ENCODE measurements around the gene HSF5.
"Not testable (repeated sequence)": the region's sequence is repeated elsewhere in the genome, so short reads cannot be mapped to it uniquely, and the experiment has no call there.

The HSF5 gene

DNA sequence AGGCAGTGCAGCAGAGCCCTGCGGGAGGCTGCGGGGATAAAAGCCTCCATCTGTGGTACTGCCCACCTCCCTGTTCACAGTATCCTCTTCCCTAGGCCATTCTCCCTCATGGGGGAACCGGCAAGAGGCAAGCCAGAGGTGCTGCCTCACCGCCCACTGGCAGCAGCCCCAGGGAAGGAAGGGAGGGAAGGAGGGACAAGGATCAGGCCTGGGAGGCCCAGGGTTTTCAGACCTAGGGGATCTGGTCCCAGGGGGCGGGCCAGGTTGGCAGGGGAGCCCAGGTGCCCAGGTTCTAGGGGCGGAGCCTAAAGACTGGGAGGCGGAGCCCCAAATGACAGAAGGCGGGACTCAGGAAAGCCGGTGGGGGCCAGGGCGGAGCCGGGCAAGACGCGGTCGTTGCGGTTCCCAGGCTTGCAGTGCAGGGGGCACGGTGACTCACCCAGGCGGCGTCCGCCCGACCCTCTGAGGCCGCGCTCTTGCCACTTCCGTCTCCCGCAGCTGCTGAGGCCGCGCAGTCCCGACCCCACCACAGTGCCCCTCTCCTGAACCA lies 29.2 kb upstream of the HSF5 start:
- no peak for FAIRE-seq
- DNase-seq (ENCODE audit: low spot score), result no peak

DNA sequence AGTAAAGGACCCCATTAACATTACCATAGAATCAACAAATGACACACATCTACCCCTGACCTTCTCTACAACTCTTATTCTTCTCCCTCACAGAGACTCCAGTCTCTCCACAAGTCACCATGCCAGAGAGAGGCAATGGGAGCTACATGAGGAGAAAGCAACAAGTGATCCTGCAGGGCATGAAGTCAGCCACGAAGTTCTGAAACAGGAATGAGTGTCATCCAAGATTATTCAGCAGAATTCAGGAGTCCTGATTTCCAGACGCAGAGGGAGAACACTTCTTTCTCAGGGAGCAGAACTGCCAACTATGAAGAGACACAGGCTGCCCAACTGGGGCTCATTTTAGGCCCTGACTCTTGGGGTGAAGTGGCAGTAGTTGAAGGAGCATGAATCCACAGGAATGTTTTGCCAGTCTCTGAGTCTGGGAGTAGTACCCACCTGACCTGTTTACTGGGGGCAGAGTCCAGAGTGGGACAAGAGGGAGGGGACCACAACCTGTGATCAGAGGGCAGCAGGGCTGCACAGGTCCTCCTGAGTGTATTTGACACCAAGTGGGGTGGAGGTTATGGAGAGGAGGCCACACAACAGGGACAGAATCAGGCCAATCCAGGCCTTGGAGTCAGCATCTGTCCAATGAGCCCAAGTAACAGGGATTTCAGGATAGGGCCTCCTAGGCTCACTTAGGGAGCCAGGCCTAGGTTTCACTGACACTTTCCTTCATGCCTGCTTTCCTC lies 28.6 kb upstream of the HSF5 start:
- no peak for FAIRE-seq
- no peak for DNase-seq (ENCODE audit: low spot score)

DNA sequence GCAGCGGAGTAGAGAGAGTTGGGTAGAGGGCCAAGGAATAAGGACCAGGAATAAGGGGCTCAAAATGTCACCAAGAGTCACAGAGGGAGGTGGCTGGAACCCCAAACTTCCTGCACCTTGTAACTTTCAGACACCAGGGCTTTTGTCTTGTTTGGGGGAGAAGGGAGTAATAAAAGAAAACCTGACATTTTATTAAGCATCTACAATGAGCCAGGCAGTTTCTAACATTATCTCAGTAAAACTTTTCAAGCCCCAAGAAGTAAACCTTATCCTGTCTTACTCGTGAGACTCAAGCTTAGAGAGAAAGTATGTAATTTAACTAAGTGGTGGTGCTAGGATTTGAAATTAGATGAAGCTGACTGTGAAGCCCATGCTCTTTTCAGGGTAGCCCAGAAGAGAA lies 27.1 kb upstream of the HSF5 start:
- no peak for DNase-seq (ENCODE audit: low spot score)
- no peak for FAIRE-seq

DNA sequence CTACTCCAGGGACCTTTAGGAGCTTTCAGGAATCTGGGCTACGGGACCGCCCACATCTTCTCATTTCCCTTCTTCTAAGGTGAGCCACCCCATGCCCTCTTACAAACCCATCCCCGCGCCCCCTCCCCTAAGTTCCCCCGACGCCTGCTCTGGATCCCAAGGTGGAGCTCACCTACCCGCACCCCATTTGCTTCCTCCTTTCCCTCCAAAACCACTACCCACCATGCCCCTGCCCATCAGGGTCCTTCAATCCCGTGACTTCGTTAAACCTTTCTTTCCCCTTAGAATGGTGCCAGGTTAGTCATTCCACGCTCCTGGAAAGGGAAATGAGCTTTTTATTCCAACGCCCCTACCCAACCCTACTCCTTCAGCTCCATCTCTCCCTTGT lies 26.6 kb upstream of the HSF5 start:
- FAIRE-seq (no peak), DNase-seq (ENCODE audit: low spot score) (no peak)

DNA sequence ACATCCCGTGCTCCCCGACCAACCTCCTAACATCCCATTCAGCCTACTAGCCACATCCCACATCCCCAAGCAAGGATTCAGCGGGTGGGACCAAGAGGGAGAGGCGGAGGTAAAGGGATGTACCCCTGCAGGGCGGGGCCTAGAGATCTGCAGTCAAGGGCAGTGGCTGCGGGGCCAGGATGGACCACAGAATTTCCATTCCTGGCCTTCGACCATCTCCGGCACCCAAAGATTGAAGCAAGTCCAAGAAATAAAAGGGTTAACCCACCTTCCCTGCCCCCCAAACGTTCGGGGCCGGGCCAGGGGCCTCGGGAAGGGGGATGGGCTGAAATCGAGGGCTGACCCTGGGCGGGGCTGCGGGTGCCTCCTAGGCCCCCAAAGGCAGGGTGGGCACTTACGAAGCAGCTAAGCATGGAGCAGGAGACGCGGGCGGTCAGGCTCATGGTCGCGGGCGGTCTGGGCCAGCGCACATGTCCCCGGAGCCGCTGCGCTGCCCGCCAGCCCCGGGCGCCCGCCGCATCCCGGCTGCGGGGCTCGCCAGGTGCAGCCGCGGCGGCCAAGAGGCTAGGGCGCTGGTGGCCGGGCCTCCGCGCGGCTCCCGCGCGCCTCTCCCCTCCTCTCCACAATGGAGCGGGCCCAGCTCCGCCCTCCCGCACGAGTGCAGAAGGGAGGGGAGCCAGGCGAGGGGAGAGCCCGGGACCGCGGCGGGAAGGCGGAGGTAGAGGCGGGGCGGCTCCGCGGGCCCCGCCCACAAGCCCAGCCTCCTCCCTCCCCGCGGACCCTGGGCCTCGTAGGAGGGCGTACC lies 26.0 kb upstream of the HSF5 start, which contains the start of gene MTMR4:
MTMR4 (minus strand) TSS at position 674 of the 805 bp plus-strand sequence; CDS start at position 443, 231 bp downstream.
- DNase-seq (ENCODE audit: low spot score), result peak; percentile 97
- peak; percentile 85 for FAIRE-seq

DNA sequence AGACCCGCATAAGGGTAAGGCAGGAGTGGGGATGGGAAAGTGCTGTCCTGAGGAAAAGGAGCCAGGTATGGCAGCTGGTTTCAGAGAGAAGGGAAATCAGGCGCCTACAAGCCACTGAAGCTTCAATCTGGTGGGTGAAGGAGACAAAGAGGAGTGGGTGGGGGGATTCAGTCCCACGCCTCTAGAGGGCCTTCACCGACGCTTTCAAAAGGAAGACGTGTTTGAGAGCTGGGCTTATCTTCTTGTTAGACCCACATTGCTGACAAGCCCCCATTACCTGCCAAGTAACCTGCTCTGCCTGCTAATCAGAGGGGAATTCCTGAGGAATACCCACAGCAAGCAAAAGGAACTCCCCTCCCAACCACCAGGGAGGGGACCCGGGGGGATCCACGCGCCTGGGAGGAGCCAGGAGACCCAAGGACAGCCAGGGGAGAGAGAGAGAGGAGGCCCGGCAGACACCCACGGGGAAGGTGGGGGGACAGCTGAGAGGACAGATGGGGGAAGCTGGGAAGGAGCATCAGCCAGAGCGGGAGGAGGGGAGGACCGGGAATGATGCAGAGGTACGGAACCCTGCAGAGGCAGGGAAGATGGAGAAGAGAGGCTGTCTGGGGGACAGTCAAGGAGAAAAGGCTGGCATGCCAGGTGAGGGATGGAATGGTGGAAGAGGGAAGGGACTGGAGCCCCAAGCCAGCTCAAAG lies 25.2 kb upstream of the HSF5 start:
- FAIRE-seq (no peak), DNase-seq (ENCODE audit: low spot score) (no peak)

DNA sequence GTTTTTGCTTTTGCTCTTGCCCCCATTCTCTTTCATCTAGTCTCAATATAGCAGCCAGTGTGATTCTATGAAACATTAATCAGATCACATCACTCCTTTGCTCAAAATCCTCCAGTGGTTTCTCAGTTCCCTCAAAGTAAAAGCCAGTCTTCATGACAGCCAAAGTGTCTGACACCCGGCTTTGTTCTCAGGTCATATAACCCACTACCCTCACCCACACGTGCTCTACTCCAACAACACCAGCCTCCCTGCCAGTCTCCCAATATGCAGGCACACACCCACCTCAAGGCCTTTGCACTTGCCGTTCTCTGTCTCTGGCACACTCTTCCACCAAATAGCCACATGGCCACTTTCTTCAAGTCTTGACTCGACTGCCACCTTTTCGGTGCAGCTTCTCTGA lies 21.9 kb upstream of the HSF5 start:
- FAIRE-seq (no peak), DNase-seq (ENCODE audit: low spot score) (no peak)

DNA sequence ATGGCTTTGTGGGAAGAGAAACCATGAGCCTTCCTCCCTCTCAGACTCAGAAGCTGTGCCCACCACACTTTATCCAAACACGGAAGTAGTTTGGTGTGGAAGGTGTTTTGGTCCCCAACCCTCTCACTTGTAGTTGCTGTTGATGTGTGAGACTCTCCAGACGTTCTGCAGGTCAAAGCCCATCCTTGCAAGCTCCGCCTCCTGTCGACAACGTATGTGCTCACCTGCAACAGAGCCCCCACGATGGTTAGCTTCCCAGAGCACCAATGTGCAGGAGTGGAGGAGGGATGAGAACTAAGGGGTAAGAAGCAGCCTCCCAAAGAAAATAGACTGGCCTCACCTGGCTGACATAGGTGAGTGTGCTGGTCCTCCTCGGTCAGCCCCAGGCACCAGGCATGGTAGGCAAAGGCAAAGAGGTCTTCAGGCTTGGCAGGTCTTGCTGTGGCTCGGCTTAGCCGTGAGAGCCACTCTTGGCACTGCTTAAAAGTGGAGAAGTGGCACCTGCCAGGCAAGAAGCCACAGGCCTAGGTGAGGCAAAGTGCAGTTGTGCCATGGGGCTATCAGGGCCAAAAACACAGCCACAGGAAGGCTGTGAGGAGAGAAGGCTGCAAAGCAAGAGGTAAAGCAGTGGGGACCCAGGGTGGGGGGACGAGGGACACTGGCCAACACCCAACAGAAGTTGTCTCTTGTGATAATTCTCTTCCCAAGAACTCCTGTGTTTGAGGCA lies 20.3 kb upstream of the HSF5 start:
- DNase-seq (ENCODE audit: low spot score) (no peak), FAIRE-seq (no peak)

DNA sequence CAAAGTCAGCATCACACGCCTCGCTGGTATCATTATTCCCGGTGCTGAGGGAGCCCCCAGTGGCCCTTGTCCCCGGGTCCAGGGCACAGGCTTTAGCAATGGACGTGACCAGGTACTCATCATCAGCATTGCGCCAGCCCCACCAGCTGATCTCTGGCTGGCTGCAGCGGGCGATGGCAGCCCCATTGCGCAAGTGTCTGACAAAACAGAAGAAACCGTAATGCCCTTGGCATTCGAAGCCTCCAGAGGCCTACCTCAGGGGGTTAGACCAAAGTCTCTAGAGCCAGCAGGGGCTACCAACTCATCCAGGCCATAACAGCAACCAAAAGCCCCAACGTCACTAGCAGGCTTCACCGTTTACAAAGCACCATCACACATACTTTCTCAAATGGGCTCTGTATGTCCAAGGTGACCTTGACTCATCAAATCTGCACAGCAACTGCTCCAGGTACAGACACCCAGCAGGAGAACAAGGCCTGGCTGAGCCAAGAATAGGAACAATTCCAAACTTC lies 19.0 kb upstream of the HSF5 start:
- FAIRE-seq (no peak), DNase-seq (ENCODE audit: low spot score) (no peak)

DNA sequence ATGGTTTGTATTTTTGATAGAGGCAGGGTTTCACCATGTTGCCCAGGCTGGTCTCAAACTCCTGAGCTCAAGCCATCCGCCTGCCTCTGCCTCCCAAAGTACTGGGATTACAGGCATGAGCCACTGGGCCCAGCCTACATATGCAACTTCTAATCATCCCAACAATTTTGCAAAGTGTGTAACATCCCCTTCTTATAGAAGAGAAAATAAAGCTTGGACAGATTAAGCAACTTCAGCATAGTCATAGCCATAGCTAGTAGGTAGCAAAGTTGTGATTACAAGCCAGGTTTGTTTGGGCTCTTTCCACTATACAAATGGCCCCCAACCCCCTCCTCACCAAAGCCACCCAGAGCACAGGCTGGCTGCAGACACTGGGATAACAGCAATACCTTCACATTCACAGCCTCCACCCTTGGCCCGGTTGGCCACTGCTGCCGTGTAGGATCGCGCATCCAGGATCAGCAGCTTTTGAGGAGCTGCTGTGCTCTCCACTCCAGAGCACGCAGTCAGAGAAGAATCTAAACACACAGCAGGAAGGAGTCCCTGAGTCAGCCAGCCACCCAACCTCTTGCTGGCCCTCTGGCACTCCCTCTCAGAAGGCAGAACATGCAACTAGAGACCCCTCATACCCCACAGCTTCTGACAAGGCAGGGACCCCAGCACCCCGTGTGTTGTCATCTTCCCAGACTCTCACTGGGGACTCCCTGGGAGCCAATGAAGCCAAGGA lies 18.3 kb upstream of the HSF5 start:
- DNase-seq (ENCODE audit: low spot score) (no peak), FAIRE-seq (peak; percentile 17)

DNA sequence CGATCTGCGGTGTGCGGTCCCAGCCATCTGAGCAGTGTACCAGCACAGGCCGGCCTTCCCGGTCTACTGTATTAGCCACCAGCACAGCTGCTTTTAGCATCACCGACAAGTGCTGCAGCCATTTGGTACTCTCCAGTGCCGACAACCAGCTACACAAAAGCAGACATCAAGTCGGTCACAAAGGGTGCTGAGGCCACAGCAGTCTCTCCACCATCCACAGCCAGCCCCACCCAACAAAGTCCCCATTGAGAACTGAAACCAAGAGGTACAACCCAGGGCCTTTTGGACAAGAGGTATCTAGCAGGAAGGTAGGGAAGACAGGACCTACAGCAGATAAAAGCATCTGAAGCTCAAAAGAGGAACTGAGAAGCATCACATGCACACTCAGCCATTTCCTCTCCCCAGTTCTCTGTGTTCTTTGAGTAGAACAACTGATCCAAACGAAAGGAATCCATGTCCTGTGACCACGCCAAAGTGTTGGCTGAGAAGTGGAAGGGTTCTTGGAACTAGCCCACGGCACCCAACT lies 16.7 kb upstream of the HSF5 start:
- DNase-seq (ENCODE audit: low spot score), result no peak
- FAIRE-seq, result peak; percentile 40

DNA sequence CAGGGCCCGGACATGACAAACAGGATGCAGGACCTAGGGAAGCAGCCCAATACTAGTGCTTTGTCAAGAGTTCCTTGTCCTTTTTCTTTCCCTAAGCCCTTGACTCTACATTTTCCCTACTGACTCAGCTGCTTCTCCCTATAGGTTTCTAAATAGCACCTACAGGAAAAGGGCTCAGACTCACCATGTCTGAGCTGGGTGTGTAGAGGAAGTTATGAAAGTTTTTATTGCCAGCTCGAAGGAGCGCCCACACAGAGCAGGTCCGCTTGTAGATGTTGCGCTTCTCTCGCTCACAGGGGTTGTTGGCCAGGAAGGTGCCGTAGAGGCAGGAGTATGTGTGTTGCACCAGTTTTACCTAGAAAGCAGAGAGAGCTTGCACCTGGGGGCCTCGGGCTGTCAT lies 15.7 kb upstream of the HSF5 start:
- FAIRE-seq, result no peak
- no peak for DNase-seq (ENCODE audit: low spot score)

DNA sequence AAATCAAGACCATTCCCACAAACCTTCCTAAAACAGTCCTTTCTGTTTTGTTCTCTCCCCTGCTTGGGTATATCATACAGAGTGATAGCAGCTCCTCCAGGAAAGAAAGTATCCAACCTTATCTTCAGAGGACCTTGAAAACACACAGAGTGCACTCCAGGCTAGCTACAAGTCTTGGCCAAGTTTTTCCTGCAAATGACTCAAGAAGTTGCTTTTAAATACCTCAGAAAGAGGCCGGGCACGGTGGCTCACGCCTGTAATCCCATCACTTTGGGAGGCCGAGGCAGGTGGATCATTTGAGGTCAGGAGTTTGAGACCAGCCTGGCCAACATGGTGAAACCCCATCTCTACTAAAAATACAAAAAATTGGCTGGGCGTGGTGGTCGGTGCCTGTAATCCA lies 14.9 kb upstream of the HSF5 start:
- not testable (repeated sequence) for FAIRE-seq; DNase-seq (ENCODE audit: low spot score)

DNA sequence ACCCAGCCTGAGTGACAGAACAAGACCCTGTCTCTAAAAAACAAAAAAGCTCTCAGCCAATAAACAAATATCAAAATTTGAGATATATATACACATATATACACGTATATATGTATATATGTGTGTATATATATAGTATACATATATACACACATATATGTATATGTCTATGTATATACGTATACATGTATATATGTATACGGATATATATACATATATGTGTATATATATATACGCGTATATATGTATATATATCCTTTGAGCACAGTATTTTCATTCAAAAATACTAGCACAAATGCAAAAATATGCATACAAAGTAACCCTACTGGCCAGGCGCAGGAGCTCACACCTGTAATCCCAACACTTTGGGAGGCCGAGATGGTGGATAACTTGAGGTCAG lies 13.2 kb upstream of the HSF5 start:
- no peak for FAIRE-seq
- DNase-seq (ENCODE audit: low spot score), result no peak

DNA sequence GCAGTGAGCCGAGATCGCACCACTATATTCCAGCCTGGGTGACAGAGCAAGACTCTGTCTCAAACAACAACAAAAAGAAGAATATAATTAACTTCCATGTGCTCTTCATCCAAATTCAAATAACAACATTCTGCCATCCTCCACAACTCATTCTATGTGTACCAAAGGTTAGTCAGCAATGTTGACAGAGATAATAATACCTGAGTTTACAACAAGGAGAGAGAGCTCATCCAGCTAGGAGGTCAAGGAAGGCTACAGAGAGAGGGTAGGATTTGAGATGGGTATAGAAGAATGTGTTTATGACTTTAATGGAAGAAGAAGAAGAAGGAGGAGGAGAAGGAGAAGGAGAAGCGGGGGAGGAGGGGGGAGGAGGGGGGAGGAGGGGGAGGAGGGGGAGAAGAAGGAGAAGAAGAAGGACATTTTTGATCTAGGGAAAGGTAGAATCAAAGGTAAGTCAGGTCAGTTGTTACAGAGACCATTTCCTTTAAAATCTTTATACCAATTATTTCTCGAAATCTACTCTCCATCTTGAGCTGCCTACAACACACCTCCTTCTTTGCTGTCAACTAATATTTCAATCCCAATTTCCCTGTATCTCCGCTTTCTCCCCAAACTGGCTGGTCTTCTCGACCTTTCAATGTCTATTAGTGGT lies 10.1 kb upstream of the HSF5 start:
- FAIRE-seq (no peak), DNase-seq (ENCODE audit: low spot score) (no peak)

DNA sequence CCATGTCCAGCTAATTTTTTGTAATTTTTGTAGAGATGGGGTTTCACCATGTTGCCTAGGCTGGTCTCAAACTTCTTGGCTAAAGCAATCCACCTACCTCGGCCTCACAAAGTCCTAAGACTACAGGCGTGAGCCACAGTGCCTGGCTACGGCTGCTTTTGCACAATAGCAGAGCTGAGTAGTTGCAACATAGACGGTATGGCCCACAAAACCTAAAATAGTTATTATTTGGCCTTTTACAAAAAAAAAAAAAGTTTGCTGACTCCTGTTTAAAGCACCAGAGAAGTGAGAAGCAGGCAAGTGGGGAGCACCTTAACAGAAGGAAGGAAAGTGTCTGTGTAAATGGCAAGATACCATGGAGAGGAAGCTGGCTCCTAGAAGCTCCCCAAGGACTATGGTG lies 5.3 kb upstream of the HSF5 start:
- FAIRE-seq (no peak), DNase-seq (ENCODE audit: low spot score) (no peak)

DNA sequence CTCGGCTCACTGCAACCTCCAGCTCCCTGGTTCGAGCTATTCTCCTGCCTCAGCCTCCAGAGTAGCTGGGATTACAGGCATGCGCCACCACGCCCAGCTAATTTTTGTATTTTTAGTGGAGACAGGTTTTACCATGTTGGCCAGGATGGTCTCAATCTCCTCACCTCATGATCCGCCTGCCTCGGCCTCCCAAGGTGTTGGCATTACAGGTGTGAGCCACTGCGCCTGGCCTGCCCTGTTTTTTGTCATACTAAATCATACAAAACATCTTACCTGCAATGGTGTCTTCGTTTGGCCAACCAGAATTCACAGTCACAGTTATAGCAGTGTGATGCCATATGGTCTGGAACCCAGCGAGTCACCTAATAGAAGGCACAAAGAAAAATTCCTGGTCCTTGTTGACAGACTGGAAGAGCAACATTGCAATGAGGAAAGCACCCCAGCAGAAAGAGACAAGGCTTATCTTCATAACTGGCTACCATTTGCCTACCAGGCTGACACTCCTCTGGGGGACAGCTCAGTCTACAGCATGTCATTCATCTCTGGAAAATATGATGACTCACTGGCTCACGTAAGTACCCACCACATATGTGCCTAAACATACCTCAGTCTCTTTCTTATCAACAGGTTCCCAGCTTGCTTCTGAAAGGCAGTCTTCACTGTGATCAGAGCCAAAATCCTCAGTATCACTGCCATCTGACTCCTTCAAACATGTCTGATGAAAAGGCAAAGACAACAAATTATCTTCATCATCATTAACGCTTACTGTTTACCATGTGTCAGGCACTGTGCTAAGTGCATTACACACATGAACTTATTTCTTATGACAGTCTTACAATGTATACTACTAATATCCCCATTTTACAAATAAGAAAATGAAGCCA lies 4.3 kb upstream of the HSF5 start:
- DNase-seq (ENCODE audit: low spot score), result no peak
- FAIRE-seq, result peak; percentile 94

DNA sequence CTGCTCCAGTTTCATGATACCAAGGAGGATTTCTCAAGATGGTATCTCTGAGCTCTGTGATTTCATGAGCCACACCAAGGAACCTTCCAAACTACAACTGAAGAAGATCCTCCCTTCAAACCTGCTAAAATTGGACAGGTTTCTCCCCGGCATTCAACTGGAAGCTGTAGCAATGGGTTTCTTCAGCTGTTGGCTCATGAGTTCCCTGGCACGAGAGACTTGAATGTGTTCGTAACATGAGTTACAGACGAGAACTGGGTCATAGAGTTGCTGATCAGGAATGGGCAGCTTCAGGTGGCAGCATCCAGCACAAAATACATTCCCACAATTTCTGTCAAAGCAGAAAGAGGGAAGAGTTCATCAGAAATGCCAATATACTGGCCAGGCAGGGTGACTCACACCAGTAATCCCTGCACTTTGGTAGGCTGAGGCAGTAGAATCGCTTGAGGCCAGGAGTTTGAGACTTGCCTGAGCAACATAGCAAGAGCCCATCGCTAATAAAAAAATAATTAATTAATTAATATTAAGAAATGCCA lies 3.4 kb upstream of the HSF5 start:
- no peak for DNase-seq (ENCODE audit: low spot score)
- peak; percentile 58 for FAIRE-seq
